Measurements from ENCODE around the gene ZNF564. TPM values are rescaled to one million over a fixed set of nuclear protein-coding genes. Genes with fewer than 3 reads are reported as not detected.
A peak's percentile ranks its signal among the peaks of the same experiment; 100 is the strongest.

The ZNF564 gene
- total and polyA plus RNA-seq, 2 of the 13 experiments (the other 11 are each of a cell fraction or from before 2014, with no cell fraction given): 2.3 to 11.1 TPM

DNA sequence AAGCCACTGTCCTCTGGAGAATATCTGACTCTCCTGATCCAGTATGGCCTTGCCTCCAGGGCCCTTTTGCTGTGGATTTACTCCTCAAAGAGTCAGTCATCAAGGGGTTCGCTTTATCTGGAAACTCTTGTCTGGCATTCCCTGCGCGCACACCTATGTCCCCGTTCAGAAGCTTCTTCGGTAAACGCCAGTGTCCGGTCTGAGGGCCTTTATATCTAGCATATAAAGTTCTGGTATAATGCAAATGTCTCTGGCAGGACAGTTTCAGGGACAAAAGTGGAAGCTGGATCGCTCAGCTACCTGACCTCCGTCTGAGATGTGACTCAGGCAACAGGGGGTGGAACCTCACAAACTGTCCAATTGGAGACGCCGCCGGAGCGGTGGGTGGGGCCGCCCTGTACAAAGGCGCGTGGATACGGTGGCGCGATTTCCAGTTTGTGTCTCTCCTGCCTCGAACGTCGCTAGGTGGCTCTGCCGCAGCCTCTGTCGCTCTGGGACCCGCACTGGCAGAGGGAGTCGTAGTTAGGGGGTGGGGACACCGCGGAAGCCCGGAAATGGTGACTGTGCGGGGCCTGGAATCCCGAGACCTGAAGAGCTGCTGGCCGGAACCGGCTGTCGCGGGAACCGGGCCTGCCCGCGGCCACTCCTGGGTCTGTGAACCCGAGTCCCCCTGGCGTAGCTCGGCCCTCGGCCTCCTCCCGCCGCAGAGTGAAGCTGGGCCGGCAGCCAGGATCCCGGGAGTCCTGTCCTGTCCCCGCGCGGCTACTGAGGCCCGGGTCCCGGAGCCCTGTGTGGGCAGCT is 56.1 kb downstream of the ZNF564 start (continued):
- no peak; the same call in 1 of the 2 replicates for TF ChIP-seq ZNF441 (CRISPR knock-in tag; IDR thresholded peaks at IDR 0.05; ENCODE audit: borderline replicate concordance)
- peak; percentile 51; the same call in 1 of the 2 replicates for TF ChIP-seq PPARG (CRISPR knock-in tag; conservative IDR thresholded peaks at IDR 0.05)
- TF ChIP-seq, protein P1, sequence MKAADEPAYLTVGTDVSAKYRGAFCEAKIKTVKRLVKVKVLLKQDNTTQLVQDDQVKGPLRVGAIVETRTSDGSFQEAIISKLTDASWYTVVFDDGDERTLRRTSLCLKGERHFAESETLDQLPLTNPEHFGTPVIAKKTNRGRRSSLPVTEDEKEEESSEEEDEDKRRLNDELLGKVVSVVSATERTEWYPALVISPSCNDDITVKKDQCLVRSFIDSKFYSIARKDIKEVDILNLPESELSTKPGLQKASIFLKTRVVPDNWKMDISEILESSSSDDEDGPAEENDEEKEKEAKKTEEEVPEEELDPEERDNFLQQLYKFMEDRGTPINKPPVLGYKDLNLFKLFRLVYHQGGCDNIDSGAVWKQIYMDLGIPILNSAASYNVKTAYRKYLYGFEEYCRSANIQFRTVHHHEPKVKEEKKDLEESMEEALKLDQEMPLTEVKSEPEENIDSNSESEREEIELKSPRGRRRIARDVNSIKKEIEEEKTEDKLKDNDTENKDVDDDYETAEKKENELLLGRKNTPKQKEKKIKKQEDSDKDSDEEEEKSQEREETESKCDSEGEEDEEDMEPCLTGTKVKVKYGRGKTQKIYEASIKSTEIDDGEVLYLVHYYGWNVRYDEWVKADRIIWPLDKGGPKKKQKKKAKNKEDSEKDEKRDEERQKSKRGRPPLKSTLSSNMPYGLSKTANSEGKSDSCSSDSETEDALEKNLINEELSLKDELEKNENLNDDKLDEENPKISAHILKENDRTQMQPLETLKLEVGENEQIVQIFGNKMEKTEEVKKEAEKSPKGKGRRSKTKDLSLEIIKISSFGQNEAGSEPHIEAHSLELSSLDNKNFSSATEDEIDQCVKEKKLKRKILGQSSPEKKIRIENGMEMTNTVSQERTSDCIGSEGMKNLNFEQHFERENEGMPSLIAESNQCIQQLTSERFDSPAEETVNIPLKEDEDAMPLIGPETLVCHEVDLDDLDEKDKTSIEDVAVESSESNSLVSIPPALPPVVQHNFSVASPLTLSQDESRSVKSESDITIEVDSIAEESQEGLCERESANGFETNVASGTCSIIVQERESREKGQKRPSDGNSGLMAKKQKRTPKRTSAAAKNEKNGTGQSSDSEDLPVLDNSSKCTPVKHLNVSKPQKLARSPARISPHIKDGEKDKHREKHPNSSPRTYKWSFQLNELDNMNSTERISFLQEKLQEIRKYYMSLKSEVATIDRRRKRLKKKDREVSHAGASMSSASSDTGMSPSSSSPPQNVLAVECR (CRISPR knock-in tag; IDR thresholded peaks at IDR 0.05; ENCODE audit: borderline replicate concordance): peak; percentile 93; the same call in 1 of the 2 replicates
- no peak for TF ChIP-seq ZNF672 (CRISPR knock-in tag; IDR thresholded peaks at IDR 0.05)
- TF ChIP-seq CBX2 (IDR thresholded peaks at IDR 0.05; ENCODE audit: low read depth, low read length): no peak
- TF ChIP-seq CBX2 (CRISPR knock-in tag; IDR thresholded peaks at IDR 0.05; ENCODE audit: low read depth): no peak
- TF ChIP-seq PHF21A (CRISPR knock-in tag; IDR thresholded peaks at IDR 0.05): peak; percentile 68; the same call in 1 of the 2 replicates
- TF ChIP-seq DMAP1 (CRISPR knock-in tag; IDR thresholded peaks at IDR 0.05): peak; percentile 78; the same call in 1 of the 2 replicates
- TF ChIP-seq ZSCAN22 (CRISPR knock-in tag; IDR thresholded peaks at IDR 0.05): 0 out of 2 replicates have a peak, but pooled peaks have one; percentile 52
- TF ChIP-seq ONECUT2 (CRISPR knock-in tag; IDR thresholded peaks at IDR 0.05): no peak
- TF ChIP-seq, protein P2, sequence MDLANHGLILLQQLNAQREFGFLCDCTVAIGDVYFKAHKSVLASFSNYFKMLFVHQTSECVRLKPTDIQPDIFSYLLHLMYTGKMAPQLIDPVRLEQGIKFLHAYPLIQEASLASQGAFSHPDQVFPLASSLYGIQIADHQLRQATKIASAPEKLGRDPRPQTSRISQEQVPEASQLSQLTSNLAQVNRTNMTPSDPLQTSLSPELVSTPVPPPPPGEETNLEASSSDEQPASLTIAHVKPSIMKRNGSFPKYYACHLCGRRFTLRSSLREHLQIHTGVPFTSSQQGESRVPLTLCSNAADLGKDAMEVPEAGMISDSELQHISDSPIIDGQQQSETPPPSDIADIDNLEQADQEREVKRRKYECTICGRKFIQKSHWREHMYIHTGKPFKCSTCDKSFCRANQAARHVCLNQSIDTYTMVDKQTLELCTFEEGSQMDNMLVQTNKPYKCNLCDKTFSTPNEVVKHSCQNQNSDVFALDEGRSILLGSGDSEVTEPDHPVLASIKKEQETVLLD (CRISPR knock-in tag; IDR thresholded peaks at IDR 0.05; ENCODE audit: low read depth): peak; percentile 57; the same call in 1 of the 2 replicates
- no peak for TF ChIP-seq ZMYM2 (CRISPR knock-in tag; IDR thresholded peaks at IDR 0.05)
- no peak for TF ChIP-seq FIP1L1 (IDR thresholded peaks at IDR 0.05; ENCODE audit: borderline replicate concordance, insufficient read depth, low read depth, low read length)
- TF ChIP-seq MEIS1 (CRISPR knock-in tag; IDR thresholded peaks at IDR 0.05; ENCODE audit: borderline replicate concordance): peak; percentile 86
- TF ChIP-seq TAF15 (IDR thresholded peaks at IDR 0.05; ENCODE audit: low read depth, low read length, poor library complexity, severe bottlenecking): peak; percentile 48
- TF ChIP-seq ZNF256 (CRISPR knock-in tag; conservative IDR thresholded peaks at IDR 0.05): no peak
- TF ChIP-seq TERF1 (CRISPR knock-in tag; IDR thresholded peaks at IDR 0.05): no peak
- TF ChIP-seq ZNF572 (CRISPR knock-in tag; IDR thresholded peaks at IDR 0.05): no peak
- no peak for TF ChIP-seq ARNT (IDR thresholded peaks at IDR 0.05)
- no peak; the same call in 1 of the 2 replicates for TF ChIP-seq ZNF780A (CRISPR knock-in tag; IDR thresholded peaks at IDR 0.05)
- TF ChIP-seq, protein P3, sequence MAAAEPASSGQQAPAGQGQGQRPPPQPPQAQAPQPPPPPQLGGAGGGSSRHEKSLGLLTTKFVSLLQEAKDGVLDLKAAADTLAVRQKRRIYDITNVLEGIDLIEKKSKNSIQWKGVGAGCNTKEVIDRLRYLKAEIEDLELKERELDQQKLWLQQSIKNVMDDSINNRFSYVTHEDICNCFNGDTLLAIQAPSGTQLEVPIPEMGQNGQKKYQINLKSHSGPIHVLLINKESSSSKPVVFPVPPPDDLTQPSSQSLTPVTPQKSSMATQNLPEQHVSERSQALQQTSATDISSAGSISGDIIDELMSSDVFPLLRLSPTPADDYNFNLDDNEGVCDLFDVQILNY (CRISPR knock-in tag; conservative IDR thresholded peaks at IDR 0.05): peak; percentile 65; the same call in 1 of the 2 replicates
- TF ChIP-seq ZNF235 (CRISPR knock-in tag; IDR thresholded peaks at IDR 0.05; ENCODE audit: borderline replicate concordance): no peak
